Stimulated activated CD8-positive, alpha-beta memory T cell treated with anti-CD3 and anti-CD28 coated beads, Interleukin-15, amount 100 ng/mL, for 48 hours (primary cell): ENCODE data around the gene ZNF292.
"Not testable (repeated sequence)": the region's sequence is repeated elsewhere in the genome, so short reads cannot be mapped to it uniquely, and the experiment has no call there.

Experiments
- DNase-seq, 2 donors: peaks; one replicate each; pipeline ENCODE4 v3.0.0-alpha.2; 2020; ENCODE audit warnings: low read depth in 2 of 2

Gene ZNF292

GRCh38 chr6:87212596-87212995 lies 57.2 kb downstream of the ZNF292 start:
- DNase-seq, result no peak

- no peak for DNase-seq
Measured at GRCh38 chr6:87213364-87213763, 58.0 kb downstream of the ZNF292 start.

GRCh38 chr6:87214831-87215230 lies 59.5 kb downstream of the ZNF292 start:
- DNase-seq, result no peak

GRCh38 chr6:87220997-87221396 lies 65.6 kb downstream of the ZNF292 start:
- DNase-seq, result no peak

GRCh38 chr6:87222676-87223075 lies 67.3 kb downstream of the ZNF292 start:
- DNase-seq, result no peak

GRCh38 chr6:87224971-87225370 lies 69.6 kb downstream of the ZNF292 start:
- no peak for DNase-seq

GRCh38 chr6:87225511-87225910 lies 70.1 kb downstream of the ZNF292 start:
- no peak for DNase-seq

GRCh38 chr6:87225937-87226336 lies 70.6 kb downstream of the ZNF292 start:
- DNase-seq, result no peak

GRCh38 chr6:87230801-87231200 lies 75.4 kb downstream of the ZNF292 start:
- DNase-seq, result no peak

- DNase-seq, result no peak
Measured at GRCh38 chr6:87237804-87238203, 82.4 kb downstream of the ZNF292 start.

GRCh38 chr6:87239098-87239635 lies 83.8 kb downstream of the ZNF292 start:
- not testable (repeated sequence) for DNase-seq

GRCh38 chr6:87241304-87241703 lies 85.9 kb downstream of the ZNF292 start:
- DNase-seq, result no peak

- DNase-seq, result no peak
Measured at GRCh38 chr6:87242311-87242710, 86.9 kb downstream of the ZNF292 start.

GRCh38 chr6:87243812-87244211 lies 88.4 kb downstream of the ZNF292 start:
- DNase-seq, result no peak

GRCh38 chr6:87244380-87244779 lies 89.0 kb downstream of the ZNF292 start:
- DNase-seq, result no peak

GRCh38 chr6:87250019-87250418 lies 94.7 kb downstream of the ZNF292 start:
- no peak for DNase-seq

- DNase-seq, result no peak
Measured at GRCh38 chr6:87251225-87251624, 95.9 kb downstream of the ZNF292 start.

- no peak for DNase-seq
Measured at GRCh38 chr6:87251725-87252124, 96.4 kb downstream of the ZNF292 start.

GRCh38 chr6:87257046-87257445 lies 101.7 kb downstream of the ZNF292 start:
- no peak for DNase-seq

- no peak for DNase-seq
Measured at GRCh38 chr6:87257565-87257964, 102.2 kb downstream of the ZNF292 start.

- DNase-seq, result no peak
Measured at GRCh38 chr6:87257975-87258374, 102.6 kb downstream of the ZNF292 start.

- DNase-seq, result no peak
Measured at GRCh38 chr6:87259791-87260190, 104.4 kb downstream of the ZNF292 start.

GRCh38 chr6:87261534-87261933 lies 106.2 kb downstream of the ZNF292 start:
- DNase-seq, result no peak

- no peak for DNase-seq
Measured at GRCh38 chr6:87264481-87264880, 109.1 kb downstream of the ZNF292 start.
